Measurements from ENCODE around the gene MORN4. TPM values are rescaled to one million over a fixed set of nuclear protein-coding genes. Genes with fewer than 3 reads are reported as not detected.
"Not testable (repeated sequence)": the region's sequence is repeated elsewhere in the genome, so short reads cannot be mapped to it uniquely, and the experiment has no call there.

The MORN4 gene
- total RNA-seq, 3 donors from 2014 or later (not counting 1 experiment from before 2014, with no cell fraction given), result 0.14 to 2.0 (median 1.6) TPM

DNA sequence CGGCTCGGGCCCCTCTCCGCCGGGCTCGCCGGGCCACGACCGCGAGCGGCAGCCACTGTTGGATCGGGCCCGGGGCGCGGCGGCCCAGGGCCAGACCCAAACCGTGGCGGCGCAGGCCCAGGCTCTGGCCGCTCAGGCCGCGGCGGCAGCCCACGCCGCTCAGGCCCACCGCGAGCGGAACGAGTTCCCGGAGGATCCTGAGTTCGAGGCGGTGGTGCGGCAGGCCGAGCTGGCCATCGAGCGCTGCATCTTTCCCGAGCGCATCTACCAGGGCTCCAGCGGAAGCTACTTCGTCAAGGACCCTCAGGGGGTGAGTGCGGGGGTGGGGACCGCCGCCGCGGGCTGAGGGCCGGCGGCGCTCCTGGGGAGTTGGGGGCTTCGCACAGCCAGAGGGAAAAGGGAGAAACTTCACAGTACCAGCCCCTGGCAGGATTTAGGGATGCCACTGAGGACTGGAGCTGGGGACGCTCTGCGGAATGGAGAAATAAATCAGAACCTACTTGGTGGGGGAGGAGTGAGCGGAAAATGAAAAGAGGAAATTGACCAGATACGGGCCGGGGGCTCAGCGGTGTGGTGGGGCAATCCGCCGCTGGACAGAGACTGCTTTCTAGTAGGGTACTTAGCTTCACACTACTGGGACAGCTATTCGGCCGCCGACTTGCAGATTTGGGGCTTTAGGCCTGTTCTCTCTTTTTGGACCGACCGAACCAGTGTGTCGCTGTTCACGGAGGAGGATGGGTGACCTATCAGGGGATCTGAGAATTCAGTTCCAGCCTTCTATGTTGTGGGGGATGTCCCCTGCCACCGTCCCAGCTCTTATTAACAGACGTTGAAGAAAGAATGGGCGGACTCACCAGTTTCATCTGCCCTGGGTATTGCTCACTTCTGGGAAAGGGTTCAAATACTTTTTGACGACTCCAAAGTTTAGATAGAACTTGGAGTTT, 7.8 kb upstream of the MORN4 start:
- Histone ChIP-seq H3K36me3 (ENCODE audit: control insufficient read depth, insufficient read depth, low read length) (peaks cover 8% of the 10 kb centered on the region), H3K27me3 (ENCODE audit: control insufficient read depth, insufficient read depth, low read length) (no peaks in the 10 kb centered on the region), H3K4me3 (ENCODE audit: low read length) (peak overlapping the region; percentile 62), H3K27ac (ENCODE audit: low read length) (peak overlapping the region; percentile 57), H3K9me3 (ENCODE audit: control insufficient read depth, insufficient read depth, low read length) (no peaks in the 10 kb centered on the region), H3K4me1 (ENCODE audit: control insufficient read depth, insufficient read depth, low read length) (peaks cover 21% of the 10 kb centered on the region)
- ATAC-seq (peak in 2 of 3 donors; percentile 15 to 17), DNase-seq (peak; percentile 33 to 37)
- Mint-ChIP-seq H3K27me3 (ENCODE audit: low read depth in 2 of 2) (peaks cover 0 to 2% of the 10 kb centered on the region in 2 donors), H3K27ac (peak overlapping the region; percentile 90), H3K9me3 (no peaks in the 10 kb centered on the region), H3K4me3 (peak overlapping the region; percentile 99), H3K4me1 (peaks cover 29 to 34% of the 10 kb centered on the region in 2 donors), H3K36me3 (no peaks in the 10 kb centered on the region)
- WGBS (ENCODE audit: insufficient coverage), result 2% methylated on average over 67 of the region's 67 CpGs
- intact Hi-C loops (cut with micrococcal nuclease), result loop anchor here (1.0 to 10.0 kb wide), 6 partner anchors 8 to 346 kb away; partner anchors contain the start of genes ARHGAP19, AVPI1, FRAT1 and MMS19
- TF ChIP-seq, protein P1, sequence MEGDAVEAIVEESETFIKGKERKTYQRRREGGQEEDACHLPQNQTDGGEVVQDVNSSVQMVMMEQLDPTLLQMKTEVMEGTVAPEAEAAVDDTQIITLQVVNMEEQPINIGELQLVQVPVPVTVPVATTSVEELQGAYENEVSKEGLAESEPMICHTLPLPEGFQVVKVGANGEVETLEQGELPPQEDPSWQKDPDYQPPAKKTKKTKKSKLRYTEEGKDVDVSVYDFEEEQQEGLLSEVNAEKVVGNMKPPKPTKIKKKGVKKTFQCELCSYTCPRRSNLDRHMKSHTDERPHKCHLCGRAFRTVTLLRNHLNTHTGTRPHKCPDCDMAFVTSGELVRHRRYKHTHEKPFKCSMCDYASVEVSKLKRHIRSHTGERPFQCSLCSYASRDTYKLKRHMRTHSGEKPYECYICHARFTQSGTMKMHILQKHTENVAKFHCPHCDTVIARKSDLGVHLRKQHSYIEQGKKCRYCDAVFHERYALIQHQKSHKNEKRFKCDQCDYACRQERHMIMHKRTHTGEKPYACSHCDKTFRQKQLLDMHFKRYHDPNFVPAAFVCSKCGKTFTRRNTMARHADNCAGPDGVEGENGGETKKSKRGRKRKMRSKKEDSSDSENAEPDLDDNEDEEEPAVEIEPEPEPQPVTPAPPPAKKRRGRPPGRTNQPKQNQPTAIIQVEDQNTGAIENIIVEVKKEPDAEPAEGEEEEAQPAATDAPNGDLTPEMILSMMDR (IDR thresholded peaks at IDR 0.05), result no peak

DNA sequence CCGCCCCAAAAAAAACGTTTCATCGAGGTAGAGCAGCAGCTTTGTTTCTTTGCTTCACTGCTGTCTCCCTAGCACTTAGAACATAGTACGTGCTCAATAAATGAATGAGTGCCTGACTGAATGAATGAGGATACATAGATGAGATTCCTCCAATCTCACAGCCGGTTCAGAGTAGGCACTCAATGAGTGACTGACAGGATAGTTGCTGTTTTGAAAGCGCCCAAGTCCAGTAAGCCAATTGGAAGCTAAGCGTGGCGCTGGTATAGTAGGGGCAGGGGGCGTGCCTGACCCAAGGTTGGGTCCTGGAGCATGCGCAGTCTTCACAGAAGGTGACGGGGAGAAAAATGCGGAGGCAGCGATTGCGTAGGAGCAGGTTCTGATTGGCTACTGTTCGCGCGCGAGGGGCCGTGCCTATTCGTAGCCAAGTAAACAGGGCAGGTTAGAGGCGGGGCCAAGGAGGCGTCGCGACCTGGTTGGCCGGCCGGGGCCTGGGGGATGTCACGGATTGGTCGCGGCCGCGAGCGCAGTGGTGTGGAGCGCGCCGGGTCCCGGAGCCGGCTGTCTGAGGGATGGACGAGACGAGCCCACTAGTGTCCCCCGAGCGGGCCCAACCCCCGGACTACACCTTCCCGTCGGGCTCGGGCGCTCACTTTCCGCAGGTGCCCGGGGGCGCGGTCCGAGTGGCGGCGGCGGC, 7.0 kb upstream of the MORN4 start, which contains the start of gene PI4K2A:
Gene PI4K2A, plus strand, starts transcription at position 498 of the 694 bp plus-strand sequence. Its CDS starts 72 bp downstream, at position 570.
- peaks cover 0 to 2% of the 10 kb centered on the region in 2 donors for H3K27me3 Mint-ChIP-seq (ENCODE audit: low read depth in 2 of 2)
- H3K27ac ChIP-seq (ENCODE audit: low read length), result peak within 1 kb of the TSS; percentile 57
- ATAC-seq, result peak; percentile 94 to 99 (median 96)

DNA sequence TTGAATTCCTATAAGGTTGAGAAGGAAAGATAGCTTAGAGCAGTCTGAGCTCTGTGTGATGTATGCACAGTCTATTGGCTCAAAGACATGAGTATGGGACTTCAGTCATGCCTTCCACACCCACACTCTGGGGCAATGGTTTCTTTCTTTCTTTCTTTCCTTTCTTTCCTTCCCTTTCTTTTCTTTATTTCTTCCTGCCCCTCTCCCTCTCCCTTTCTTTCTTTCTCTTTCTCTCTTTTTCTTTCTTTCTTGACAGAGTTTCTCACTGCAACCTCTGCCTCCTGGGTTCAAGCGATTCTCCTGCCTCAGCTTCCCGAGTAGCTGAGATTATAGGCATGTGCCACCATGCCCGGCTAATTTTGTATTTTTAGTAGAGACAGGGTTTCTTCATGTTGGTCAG, 5.8 kb upstream of the MORN4 start:
- H3K4me3 Mint-ChIP-seq; H3K36me3 ChIP-seq (ENCODE audit: control insufficient read depth, insufficient read depth, low read length); H3K27ac ChIP-seq (ENCODE audit: low read length); DNase-seq; H3K9me3 ChIP-seq (ENCODE audit: control insufficient read depth, insufficient read depth, low read length); H3K36me3 Mint-ChIP-seq; H3K27me3 Mint-ChIP-seq (ENCODE audit: low read depth in 2 of 2); H3K27me3 ChIP-seq (ENCODE audit: control insufficient read depth, insufficient read depth, low read length); H3K4me3 ChIP-seq (ENCODE audit: low read length); intact Hi-C loops (cut with micrococcal nuclease); H3K9me3 Mint-ChIP-seq; H3K27ac Mint-ChIP-seq; ATAC-seq: not testable (repeated sequence)
- peaks cover 29 to 34% of the 10 kb centered on the region in 2 donors for H3K4me1 Mint-ChIP-seq
- WGBS (ENCODE audit: insufficient coverage), result 100% methylated on average over 3 of the region's 3 CpGs
- H3K4me1 ChIP-seq (ENCODE audit: control insufficient read depth, insufficient read depth, low read length), result peaks cover 21% of the 10 kb centered on the region

More for the DNA sequence above, 7.0 kb upstream of the MORN4 start, which contains the start of gene PI4K2A:
- Mint-ChIP-seq H3K9me3 (no peaks in the 10 kb centered on the region), H3K4me1 (peaks cover 29 to 34% of the 10 kb centered on the region in 2 donors), H3K4me3 (peak within 1 kb of the TSS; percentile 99), H3K27ac (peak within 1 kb of the TSS; percentile 90), H3K36me3 (no peaks in the 10 kb centered on the region)
- intact Hi-C loops (cut with micrococcal nuclease), result loop anchor here (1.0 to 10.0 kb wide), 6 partner anchors 9 to 346 kb away; partner anchors contain the start of genes ARHGAP19, AVPI1, FRAT1 and MMS19
- Histone ChIP-seq H3K4me1 (ENCODE audit: control insufficient read depth, insufficient read depth, low read length) (peaks cover 21% of the 10 kb centered on the region), H3K36me3 (ENCODE audit: control insufficient read depth, insufficient read depth, low read length) (peaks cover 8% of the 10 kb centered on the region), H3K9me3 (ENCODE audit: control insufficient read depth, insufficient read depth, low read length) (no peaks in the 10 kb centered on the region), H3K27me3 (ENCODE audit: control insufficient read depth, insufficient read depth, low read length) (no peaks in the 10 kb centered on the region), H3K4me3 (ENCODE audit: low read length) (peak within 1 kb of the TSS; percentile 62)
- peak; percentile 98 to 100 for DNase-seq
- TF ChIP-seq, protein P1 (IDR thresholded peaks at IDR 0.05), result no peak
- 2% methylated on average over 54 of the region's 54 CpGs for WGBS (ENCODE audit: insufficient coverage)
